HG03439 (cell line): ENCODE data around the gene LRIT3.

Experiments
- ATAC-seq: cut with Tn5 transposase; IDR thresholded peaks from one replicate; pipeline ENCODE4 v1.9.1; 2021; ENCODE audit warnings: mild to moderate bottlenecking, moderate library complexity; ENCODE audit not compliant: unreplicated experiment

Gene LRIT3

DNA sequence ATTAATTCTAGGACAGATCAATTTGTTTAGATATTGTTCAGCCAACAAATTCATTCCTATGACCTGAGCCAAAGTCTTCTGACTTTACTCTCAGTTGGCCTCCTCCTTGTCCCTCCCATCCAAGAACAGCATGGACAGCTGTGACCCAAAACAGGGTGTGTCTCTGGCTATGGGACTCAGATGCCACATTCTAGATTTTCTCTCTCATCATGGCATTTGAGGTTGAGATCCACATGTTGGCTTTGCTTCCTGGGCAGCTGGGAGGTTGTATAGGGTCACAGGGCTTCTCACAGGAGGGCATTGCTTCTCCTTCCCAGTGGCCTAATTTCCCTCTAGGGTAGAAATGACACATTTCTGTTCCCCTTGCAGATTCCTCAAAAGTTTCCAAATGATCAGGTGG is 42.2 kb downstream of the LRIT3 start:
- no peak for ATAC-seq

DNA sequence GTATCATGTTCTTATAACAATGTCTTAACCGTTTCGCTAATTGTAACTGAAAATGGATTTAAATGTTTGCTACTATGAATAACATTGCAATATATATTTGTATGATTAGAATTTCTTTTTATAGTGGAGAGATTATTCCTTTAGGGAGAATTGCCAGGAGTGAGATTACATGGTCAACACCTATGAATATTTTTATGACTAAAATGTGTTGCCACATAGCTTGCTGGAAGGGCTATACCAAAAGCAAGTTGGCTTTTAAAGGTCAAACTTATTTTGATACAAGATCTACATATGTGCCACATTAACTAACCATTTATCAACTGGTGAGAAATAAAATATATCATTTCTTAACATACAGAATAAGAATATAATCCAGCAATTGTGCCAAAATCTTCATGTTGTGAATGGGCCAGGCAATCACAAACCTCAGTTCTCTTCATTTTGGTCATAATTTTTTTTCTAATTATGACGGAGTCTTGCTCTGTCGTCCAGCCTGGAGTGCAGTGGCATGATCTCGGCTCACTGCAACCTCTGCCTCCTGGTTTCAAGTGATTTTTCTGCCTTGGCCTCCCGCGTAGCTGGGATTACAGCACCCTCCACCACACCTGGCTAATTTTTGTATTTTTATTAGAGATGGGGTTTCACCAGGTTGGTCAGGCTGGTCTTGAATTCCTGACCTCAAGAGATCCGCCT is 54.8 kb downstream of the LRIT3 start:
- no peak for ATAC-seq

DNA sequence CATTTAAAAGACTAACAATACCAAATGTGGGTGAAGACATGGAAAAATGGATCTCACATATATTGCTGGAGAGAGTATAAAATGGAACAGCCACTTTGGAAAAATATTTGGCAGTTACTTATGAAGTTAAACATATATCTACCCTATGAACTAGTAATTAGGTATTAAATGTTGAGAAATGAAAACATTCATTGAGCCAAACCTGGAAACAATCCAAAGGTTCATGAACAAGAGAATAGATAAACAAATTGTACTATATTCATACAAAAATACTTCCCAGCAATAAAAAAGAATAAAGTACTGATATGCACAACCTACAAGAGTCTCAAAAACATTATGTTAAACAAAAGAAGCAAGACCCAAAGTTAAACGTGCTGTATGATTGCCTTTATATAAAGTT is 60.8 kb downstream of the LRIT3 start:
- no peak for ATAC-seq

DNA sequence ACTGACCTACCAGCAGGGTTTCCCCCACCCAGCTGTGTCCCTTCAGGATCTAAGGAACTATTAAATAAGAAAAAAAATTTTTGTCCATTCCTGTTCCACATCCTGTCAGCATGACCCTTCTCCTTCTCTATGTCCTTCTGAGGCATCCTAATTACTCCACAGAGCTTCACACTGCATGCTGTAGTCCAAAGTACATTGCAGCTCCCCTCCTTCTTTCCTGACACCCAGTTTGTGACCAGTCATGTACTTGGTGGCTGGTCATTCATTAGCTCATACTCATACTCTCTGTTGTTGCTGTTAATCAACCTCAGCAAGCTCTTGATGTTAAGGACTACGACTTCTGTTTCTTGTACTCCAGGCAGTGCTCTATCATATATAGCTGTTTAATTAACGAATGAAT is 62.3 kb downstream of the LRIT3 start:
- no peak for ATAC-seq

DNA sequence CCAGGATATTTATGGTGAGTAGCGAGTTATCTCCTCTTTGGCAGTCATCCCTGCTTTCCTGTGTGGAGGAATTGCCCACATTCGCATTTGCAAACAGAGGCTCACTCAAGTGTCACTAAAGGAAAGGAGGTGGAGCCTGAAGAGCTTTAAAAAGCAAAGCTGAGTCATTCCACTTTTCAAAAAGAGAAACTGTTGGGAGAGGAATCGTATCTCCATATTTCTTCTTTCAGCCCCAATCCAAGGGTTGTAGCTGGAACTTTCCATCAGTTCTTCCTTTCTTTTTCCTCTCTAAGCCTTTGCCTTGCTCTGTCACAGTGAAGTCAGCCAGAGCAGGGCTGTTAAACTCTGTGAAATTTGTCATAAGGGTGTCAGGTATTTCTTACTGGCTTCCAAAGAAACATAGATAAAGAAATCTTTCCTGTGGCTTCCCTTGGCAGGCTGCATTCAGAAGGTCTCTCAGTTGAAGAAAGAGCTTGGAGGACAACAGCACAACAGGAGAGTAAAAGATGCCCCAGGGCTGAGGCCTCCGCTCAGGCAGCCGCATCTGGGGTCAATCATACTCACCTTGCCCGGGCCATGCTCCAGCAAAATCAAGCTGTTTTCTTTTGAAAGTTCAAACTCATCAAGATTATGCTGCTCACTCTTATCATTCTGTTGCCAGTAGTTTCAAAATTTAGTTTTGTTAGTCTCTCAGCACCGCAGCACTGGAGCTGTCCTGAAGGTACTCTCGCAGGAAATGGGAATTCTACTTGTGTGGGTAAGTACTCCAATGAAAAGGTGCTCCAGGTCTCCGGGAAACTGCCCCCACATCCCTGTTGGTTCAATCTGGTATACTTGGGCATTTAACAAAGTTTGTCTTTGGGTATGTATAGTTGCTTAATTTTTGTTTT is 65.0 kb downstream of the LRIT3 start, which contains the start of gene EGF:
EGF (plus strand) TSS at position 178 of the 890 bp plus-strand sequence; CDS start at position 631, 453 bp downstream.
- no peak for ATAC-seq

DNA sequence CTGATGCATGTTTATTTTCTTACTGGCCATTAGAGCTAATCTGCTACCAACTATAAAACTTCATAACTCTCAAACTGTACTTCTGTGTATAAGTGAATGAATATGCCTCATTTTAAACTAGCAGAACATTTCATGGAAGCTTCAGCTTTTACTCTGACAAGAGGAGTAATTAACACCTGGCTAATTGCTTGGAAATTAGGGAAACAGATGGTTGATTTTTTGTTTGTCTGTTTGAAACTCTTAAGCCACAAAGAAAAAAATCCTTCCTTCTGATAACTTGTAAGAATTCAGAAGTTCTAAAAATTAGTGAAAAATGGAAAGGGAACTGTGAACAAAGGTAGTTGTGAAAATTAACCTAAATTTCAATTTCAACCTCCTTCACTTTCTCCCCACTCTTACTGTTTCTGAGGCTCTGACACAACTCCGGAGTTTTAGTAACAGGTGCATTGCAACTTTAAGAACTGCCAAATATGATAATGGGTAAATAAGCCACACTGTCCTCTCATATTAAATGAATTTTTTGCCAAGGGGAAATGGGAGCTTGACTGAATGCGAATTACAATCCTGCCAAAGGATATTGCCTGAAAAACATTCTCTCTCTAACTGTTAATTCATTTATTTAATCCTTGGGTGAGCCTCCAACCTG is 65.8 kb downstream of the LRIT3 start:
- no peak for ATAC-seq

DNA sequence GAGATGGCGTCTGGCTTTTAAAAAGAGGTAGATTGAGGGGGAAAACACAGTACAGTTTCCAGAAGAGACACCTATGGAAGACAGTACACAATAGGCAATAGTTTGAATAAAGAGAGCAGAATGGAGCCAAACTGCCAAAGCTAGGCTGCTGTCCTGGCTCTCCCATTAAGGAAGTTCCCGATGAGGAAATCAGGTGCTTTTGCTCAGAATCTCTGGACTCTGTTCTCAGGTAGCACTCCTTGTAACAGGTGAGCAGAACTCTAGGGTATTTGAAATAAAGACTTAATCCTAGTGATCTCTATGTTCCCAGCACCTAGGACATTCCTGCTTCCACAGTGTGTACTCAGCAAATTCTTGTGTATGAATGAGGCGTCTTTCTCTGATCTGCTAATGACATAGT is 66.4 kb downstream of the LRIT3 start:
- ATAC-seq: no peak

DNA sequence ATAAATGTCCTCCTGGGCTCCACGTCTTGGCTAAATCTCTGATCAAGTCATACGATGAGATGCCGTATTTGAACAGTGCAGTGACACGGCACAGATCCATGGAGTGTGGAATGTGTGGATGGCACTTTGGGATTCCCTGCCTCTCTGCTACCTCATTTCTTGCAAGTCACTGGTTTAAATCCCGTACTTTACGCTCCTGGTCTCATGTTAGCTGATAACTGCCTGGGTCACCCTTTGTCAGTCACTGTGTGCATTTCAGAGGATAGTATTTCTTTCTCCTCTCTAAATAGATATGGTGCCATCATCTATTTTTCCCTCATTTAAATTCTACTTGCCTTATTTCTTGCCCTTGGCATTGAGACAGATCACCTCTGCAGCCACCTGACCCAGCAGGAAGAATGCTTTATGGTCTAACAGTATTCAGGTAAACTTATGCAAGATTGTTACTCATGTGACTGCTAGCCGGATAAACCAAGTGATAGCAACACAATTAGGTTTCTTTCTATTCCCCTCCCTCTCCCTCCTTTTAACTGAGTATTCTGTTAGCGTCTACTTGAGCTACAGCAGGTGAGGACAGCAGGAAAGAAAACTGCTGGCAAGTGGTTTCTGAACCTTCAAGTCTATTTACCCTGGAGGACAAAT is 67.6 kb downstream of the LRIT3 start:
- ATAC-seq: no peak

DNA sequence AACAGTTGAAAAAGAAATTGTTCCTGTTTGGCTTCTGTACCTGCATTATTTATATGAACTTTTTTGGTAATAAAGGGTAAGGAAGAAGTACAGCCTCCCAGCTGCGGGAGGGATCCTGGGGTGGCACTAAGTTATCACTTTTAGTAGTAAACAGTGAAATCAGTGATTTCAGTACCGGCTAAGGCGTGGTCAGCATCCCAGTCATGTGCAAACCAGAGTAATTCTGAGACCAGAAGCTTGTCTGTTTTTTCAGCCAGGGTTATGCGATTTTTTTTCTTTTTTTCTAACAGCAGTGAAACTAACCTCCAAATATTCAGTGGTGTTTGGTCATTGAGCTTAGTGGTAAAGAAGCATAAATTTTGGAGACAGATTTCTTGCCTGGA is 68.1 kb downstream of the LRIT3 start:
- no peak for ATAC-seq

DNA sequence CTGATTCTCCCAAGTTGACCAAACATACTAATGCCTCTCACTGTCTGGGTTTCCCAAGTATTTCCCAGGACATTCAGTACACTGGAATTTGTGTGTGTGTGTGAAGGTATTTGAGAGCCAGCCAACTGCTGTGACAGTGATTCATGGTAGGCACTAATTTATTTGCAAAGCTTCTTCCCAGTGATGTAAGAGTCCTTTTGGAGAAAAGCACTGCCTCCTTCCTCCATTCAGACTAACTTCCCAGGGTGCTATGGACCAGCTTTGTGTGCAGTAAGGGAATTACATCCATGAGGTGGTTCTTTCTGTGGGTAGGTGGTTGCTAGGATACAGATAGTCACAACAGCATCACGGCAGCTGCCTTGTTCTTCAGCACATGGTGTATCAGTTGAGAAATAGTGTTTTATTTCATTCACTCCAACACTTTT is 73.5 kb downstream of the LRIT3 start:
- no peak for ATAC-seq
